Liver (tissue), 3 donors: ENCODE results near the gene DGCR8.

Experiments used
- CTCF ChIP-seq: fragments of 150-350 bp; IDR thresholded peaks from 2 replicates; pipeline ENCODE4 v1.5.1; 2017; ENCODE audit warnings: improper control_type of control experiment, low read depth, low read length; ENCODE audit not compliant: missing input control
- EGR1 ChIP-seq, 2 donors: IDR thresholded peaks; 2 replicates each; pipeline ENCODE4 v1.6.1; 2016 to 2018; ENCODE audit warnings: antibody characterized with exemption in 2 of 2, low read depth in 2 of 2
- MAX ChIP-seq: IDR thresholded peaks from 2 replicates; pipeline ENCODE4 v1.6.1; 2016; ENCODE audit warnings: antibody characterized with exemption
- NR2F2 ChIP-seq: IDR thresholded peaks from 2 replicates; pipeline ENCODE4 v1.6.1; 2016; ENCODE audit warnings: antibody characterized with exemption
- RAD21 ChIP-seq, 2 donors: IDR thresholded peaks; 2 replicates each; pipeline ENCODE4 v1.6.1; 2016; ENCODE audit warnings: antibody characterized with exemption in 2 of 2, mild to moderate bottlenecking in 2 of 2
- REST ChIP-seq: IDR thresholded peaks from 2 replicates; pipeline ENCODE4 v1.6.1; 2016; ENCODE audit warnings: antibody characterized with exemption, mild to moderate bottlenecking
- SP1 ChIP-seq: IDR thresholded peaks from 2 replicates; pipeline ENCODE4 v1.6.1; 2018; ENCODE audit warnings: antibody characterized with exemption, mild to moderate bottlenecking
- TAF1 ChIP-seq: conservative IDR thresholded peaks from 2 replicates; pipeline ENCODE4 v1.6.1; 2016; ENCODE audit warnings: antibody characterized with exemption, mild to moderate bottlenecking
- YY1 ChIP-seq: IDR thresholded peaks from 2 replicates; pipeline ENCODE4 v1.6.1; 2016; ENCODE audit warnings: antibody characterized with exemption, mild to moderate bottlenecking
- ZBTB33 ChIP-seq: IDR thresholded peaks from 2 replicates; pipeline ENCODE4 v1.6.1; 2016; ENCODE audit warnings: antibody characterized with exemption
- donor health status: healthy.
- donor health status: healthy.

GRCh38 chr22:20113551-20114310, 33.7 kb downstream of the DGCR8 start:
- TF ChIP-seq RAD21 (IDR thresholded peaks at IDR 0.05) (no peak), CTCF (no peak), REST (no peak), YY1 (no peak), NR2F2 (no peak), TAF1 (no peak), SP1 (no peak), MAX (no peak), ZBTB33 (no peak), EGR1 (IDR thresholded peaks at IDR 0.05; ENCODE audit: low read depth in 2 of 2) (no peak)
